Activated CD4-positive, alpha-beta T cell treated with anti-CD3 and anti-CD28 coated beads for 1 hour (primary cell): ENCODE data around the gene HDAC4.

ENCODE experiments used
- DNase-seq: peaks from one replicate; pipeline ENCODE4 v3.0.0-alpha.2; 2020

Gene HDAC4

GRCh38 chr2:239212121-239212928, 188.5 kb downstream of the HDAC4 start:
- no peak for DNase-seq

GRCh38 chr2:239211396-239212094, 189.3 kb downstream of the HDAC4 start:
- no peak for DNase-seq

DNA sequence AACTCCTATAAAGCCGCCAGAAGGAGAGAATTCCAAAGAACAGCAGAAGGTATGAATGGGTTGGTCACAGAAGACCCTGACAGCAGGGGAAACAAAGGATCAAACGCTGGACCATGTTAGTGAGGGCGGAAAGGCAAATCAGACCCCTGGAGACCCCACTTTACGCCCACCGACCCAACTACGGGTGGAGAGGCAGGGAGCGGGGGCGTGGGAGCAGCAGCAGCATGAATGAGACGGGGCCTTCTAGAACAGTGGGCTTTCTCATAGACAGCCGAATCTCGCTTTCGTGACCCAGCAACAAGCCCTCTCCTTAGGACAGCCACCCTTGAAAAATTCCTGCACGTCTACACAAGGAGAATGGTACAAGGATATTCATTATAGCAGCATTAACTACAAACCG, 191.0 kb downstream of the HDAC4 start:
- no peak for DNase-seq

DNA sequence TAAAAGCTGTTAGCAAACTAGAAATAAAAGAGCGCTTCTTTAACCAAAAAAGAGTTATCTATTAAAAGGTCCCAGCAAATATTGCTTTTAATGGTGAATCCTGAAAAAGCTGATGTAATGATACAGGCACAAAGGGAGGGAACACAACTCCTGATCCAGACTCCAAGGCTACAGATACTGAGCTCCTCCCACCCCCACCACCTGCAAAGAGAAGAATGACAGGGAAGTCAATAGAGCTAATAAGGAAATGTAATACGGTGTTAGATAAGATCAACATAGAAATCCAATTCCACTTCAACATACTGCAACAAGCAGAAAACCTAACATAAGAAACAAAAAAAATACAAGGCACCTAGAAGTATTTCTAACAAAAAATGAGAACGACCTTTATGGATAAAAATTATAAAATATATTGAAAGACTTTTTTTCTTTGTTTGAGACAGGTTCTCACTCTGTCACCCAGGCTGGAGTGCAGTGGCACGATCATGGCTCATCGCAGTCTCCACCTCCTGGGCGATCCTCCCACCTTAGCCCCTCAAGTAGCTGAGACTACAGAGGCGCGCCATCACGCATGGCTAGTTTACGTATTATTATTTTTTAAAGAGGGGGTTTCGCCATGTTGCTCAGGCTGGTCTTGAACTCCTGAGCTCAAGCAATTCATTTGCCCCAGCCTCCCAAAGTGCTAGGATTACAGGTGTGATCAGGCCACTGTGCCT, 192.2 kb downstream of the HDAC4 start:
- DNase-seq = no peak

DNA sequence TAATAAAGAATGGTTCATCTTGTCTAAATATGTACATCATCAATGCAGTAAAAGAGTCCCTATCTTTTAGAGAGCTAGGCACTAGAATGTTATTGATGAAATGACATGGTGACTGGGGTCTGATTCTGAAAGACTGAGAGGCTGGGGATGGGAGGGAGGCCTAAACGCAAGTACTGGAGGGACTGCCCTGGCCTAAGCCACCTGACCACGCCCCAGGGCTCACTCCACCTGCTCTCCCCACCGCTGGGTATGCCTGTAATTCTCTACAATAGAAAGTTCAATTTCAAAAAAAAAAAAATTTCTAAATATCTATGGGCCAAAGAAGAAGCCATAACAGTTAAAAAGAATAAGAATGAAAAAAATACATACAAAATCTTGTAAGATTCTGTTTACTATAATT, 194.0 kb downstream of the HDAC4 start:
- no peak for DNase-seq

GRCh38 chr2:239206042-239206441, 194.8 kb downstream of the HDAC4 start:
- no peak for DNase-seq

DNA sequence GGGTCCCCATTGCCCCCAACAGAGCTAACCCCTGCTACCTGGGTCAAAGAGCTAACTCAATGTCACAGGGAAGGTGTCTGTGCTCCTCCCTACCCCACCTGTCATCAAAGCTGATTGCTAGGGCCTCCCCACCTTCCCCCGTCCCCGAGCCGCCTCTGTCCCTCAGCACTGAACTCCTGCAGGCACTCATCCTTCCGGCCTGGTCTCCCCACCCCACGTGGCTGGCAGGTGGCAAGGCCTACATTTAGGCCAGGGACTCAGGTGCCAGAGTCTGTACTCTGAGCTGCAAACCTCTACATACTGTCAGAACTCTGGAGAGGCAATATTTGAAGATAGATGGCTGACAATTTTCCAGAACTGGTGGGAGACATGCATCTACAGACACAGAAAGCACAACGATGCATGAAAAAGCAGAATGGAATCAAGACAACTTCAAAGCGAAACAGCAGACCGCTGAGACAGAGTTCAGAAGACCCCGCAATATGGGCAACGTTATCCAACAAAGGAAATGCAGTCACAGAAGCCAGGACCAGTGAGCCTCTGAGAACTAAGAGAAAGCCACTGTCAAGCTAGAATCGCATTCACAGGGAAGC, 195.8 kb downstream of the HDAC4 start:
- no peak for DNase-seq

- no peak for DNase-seq
These were observed 196.5 kb downstream of the HDAC4 start for GRCh38 chr2:239204136-239204875.

GRCh38 chr2:239203443-239204135, 197.2 kb downstream of the HDAC4 start:
- DNase-seq = no peak

DNA sequence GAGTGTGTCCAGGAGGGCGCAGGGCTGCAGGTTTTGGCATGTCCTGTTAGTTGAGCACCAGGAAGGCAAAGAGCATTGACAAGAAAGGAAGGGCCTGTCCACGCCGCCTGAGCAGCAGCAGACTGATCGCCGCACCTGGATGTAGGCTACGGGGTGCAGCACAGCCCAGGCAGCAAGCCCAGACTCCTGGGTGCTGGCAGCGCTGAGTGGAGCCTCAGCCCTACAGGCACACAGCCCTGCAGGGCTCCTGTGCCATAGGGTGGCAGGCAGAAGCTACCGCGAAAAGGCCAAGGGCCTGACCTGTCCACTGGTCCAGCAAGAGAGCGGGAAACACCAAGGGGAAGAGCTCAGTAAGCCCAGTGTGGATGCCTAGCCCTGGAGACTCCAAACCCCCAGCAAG, 198.0 kb downstream of the HDAC4 start:
- no peak for DNase-seq

- DNase-seq = no peak
These were observed 198.5 kb downstream of the HDAC4 start for GRCh38 chr2:239202343-239202742.

GRCh38 chr2:239201884-239202283, 198.9 kb downstream of the HDAC4 start:
- DNase-seq = no peak

DNA sequence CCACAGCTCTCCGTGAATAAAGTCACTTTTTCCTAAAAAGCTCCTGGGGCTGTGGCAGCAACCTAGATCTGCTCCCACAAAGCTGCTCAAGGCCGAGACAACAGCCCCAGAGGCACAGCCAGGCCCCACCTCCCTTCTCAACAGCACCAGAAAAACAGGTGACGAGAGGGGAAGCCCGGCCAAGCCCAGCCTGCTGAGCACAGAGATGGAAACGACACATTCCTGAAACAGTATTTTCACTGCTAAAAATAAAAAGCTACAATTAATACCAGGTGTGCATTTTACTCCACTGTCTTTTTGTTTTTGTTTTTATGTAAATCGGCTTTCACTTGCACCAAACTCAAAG, 199.3 kb downstream of the HDAC4 start:
- no peak for DNase-seq

- no peak for DNase-seq
These were observed 199.9 kb downstream of the HDAC4 start for GRCh38 chr2:239200646-239201530.

GRCh38 chr2:239199041-239199768, 201.6 kb downstream of the HDAC4 start:
- no peak for DNase-seq

GRCh38 chr2:239198221-239198620, 202.6 kb downstream of the HDAC4 start:
- no peak for DNase-seq

GRCh38 chr2:239197146-239197545, 203.7 kb downstream of the HDAC4 start:
- DNase-seq = no peak

DNA sequence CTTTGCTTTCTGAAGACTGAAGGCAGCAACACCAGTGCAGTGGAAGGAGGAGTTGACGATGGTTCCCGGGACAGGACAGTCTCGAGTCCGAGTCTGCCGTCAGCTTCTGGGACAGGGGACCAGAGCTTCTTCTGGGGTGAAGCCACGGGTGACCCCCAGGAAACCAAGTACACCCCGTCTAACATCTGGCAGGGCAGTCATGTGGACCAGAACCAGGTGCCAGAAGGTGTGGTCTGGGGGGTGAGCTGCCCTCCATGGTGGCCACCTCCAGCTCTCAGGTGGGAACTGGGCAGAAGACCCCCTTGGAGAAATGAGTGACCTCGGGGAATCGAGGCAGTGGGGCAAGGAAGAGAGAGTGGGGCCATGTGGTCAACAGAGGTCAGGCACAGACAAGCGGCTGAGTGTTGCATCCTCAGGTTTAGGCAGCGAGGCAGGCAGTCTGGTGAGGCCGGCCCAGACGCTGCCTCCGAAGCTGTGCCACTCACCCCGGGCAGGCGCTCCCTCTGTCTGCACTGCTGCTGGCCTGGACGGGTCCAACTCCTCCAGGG, 204.3 kb downstream of the HDAC4 start:
- no peak for DNase-seq

DNA sequence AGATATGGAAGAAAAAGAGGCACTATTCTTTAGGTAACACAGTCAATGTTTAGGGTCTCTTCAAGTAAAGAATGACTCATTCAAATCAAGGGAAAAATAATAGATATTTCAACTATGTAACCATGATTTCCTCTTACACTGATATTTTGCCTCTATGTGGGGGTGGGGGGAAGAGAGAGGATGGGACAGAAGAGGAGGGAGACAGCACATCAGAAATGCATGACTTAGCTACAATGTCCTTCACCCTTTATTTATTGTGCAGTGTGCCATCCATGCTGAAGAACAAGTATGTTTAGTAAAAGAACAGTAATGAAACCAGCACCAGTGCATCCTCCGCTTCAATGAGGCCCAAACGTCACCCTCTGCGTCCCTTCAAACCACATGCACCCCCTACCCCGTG, 204.8 kb downstream of the HDAC4 start:
- DNase-seq = no peak

- DNase-seq = no peak
These were observed 205.4 kb downstream of the HDAC4 start for GRCh38 chr2:239195318-239195871.
